Adrenal gland (tissue), 12 donors: ENCODE data around the gene RAB29. TPM values are rescaled to one million over a fixed set of nuclear protein-coding genes. Genes with fewer than 3 reads are reported as not detected.

Experiments used
- DNase-seq, 7 donors: peaks; one replicate each; pipeline ENCODE4 v3.0.0-alpha.2; 2019 to 2020
- H3K27ac ChIP-seq, 5 donors: fragments of 200-600 bp; sonication (generic) in 4 of 5; 1 replicate in 3 of 5; 2 replicates in 2 of 5; pipeline versions ENCODE4 v1.5.1 to v1.8.0; 2016 to 2020; ENCODE audit warnings: mild to moderate bottlenecking in 1 of 5
- H3K27me3 ChIP-seq: fragments of 200-600 bp; 2 replicates; pipeline ENCODE4 v1.8.0; 2021
- H3K36me3 ChIP-seq, 2 donors: fragments of 200-600 bp; replicated peaks in 1 of 2; 1 replicate in 1 of 2; 2 replicates in 1 of 2; pipeline versions ENCODE4 v1.5.1 to v1.8.0; 2018 to 2022
- H3K4me1 ChIP-seq, 2 donors: fragments of 200-600 bp; replicated peaks in 1 of 2; 1 replicate in 1 of 2; 2 replicates in 1 of 2; pipeline versions ENCODE4 v1.5.1 to v1.8.0; 2018 to 2021
- H3K4me3 ChIP-seq, 4 donors: fragments of 200-600 bp; sonication (generic) in 3 of 4; one replicate each; pipeline ENCODE4 v1.5.1; 2016 to 2018
- H3K9me3 ChIP-seq, 3 donors: fragments of 200-600 bp; sonication (generic) in 1 of 3; replicated peaks in 1 of 3; 1 replicate in 2 of 3; 2 replicates in 1 of 3; pipeline versions ENCODE4 v1.5.1 to v1.8.0; 2016 to 2021
- POLR2A ChIP-seq, 2 donors: fragments of 450-650 bp; IDR thresholded peaks; one replicate each; pipeline ENCODE4 v1.6.1; 2017; ENCODE audit warnings: antibody characterized with exemption in 2 of 2, mild to moderate bottlenecking in 2 of 2, moderate library complexity in 1 of 2
- WGBS, 4 donors: extraction: QIAGEN DNeasy Blood & Tissue Kit in 2 of 4; methylation state at CpG; one replicate each; pipeline versions ENCODE4 v1.1.5 to v1.1.7; 2013 to 2017; 5-methylcytosine and 5-hydroxymethylcytosine counted together
- intact Hi-C, 2 donors: fragments of 100-400 bp; cut with DNase I; formaldehyde crosslinking; loops; one replicate each; pipeline versions ENCODE4 v1.14.1 to v1.15.0; 2022 to 2023
- polyA plus RNA-seq, 3 donors: library from polyadenylated mRNA; stranded (reverse); fragments of 200-250 nt in 2 of 3; fragments of 350-450 nt in 1 of 3; fragmentation: Illumina TruSeq in 1 of 3; extraction: RNeasy Lipid Tissue Mini Kit (QIAGEN cat#74804) in 1 of 3; gene quantifications; one replicate each; pipeline ENCODE4 v1.2.3, GENCODE V29; 2013 to 2014
- total RNA-seq, 9 donors: library from RNA; depleted of rRNA in 4 of 9; stranded (reverse); fragments of >200 nt in 4 of 9; fragments of 120-200 nt in 1 of 9; fragmentation: NEBNext Ultra II Directional in 1 of 9; extraction: Animal tissue kit (Norgen Biotek cat#: 25700) in 1 of 9; gene quantifications; one replicate each; pipeline versions ENCODE4 v1.1.0 to v1.2.4, GENCODE V29; 2013 to 2023
- TF ChIP-seq, protein P1 (sequence below), 6 experiments: fragments of 450-650 bp in 4 of 6; fragments of 200-600 bp in 2 of 6; sonication (generic) in 1 of 6; IDR thresholded peaks; 1 replicate in 5 of 6; 2 replicates in 1 of 6; pipeline versions ENCODE4 v1.5.1 to v1.8.0; 2016 to 2021; ENCODE audit warnings: antibody characterized with exemption in 6 of 6, mild to moderate bottlenecking in 2 of 6, moderate library complexity in 1 of 6
- donor health status: healthy with polysubstance abuse.
- donor health status: Bipolar disorder and iron deficiency.
- donor health status: DM: yes; HTN: yes; CAD: no.
- donor health status: DM: no; HTN: no; CAD: no.
- donor health status: DM: no; HTN: no; CAD: no.
- donor health status: DM: yes; HTN: yes; CAD: no.

RAB29 gene
- total and polyA plus RNA-seq, 12 donors: 4.2 to 52.2 (median 24.7) TPM

DNA sequence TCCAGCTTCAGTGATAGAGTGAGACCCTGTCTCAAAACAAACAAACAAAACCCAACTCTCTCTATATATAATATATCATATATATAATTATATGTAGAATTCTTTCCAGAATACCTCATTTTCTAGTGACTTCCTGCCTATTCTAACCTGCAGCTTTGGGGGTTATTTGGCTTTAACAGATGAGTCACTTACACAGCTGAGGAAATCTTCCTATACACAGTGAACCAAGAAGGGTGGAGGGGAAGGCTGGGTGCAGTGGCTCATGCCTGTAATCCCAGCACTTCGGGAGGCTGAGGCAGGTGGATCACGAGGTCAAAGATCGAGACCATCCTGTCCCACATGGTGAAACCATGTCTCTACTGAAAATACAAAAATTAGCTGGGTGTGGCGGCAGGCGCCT lies 9.2 kb downstream of the RAB29 start:
- no peaks in the 10 kb centered on the region for H3K4me1 ChIP-seq
- no peak overlapping the region for H3K27ac ChIP-seq
- WGBS, 4 donors: 64 to 68% (median 66%) methylated on average over 5 of the region's 5 CpGs
- no peak for DNase-seq
- H3K27me3 ChIP-seq: no peaks in the 10 kb centered on the region
- no peak for TF ChIP-seq POLR2A (IDR thresholded peaks at IDR 0.05)
- TF ChIP-seq, protein P1, sequence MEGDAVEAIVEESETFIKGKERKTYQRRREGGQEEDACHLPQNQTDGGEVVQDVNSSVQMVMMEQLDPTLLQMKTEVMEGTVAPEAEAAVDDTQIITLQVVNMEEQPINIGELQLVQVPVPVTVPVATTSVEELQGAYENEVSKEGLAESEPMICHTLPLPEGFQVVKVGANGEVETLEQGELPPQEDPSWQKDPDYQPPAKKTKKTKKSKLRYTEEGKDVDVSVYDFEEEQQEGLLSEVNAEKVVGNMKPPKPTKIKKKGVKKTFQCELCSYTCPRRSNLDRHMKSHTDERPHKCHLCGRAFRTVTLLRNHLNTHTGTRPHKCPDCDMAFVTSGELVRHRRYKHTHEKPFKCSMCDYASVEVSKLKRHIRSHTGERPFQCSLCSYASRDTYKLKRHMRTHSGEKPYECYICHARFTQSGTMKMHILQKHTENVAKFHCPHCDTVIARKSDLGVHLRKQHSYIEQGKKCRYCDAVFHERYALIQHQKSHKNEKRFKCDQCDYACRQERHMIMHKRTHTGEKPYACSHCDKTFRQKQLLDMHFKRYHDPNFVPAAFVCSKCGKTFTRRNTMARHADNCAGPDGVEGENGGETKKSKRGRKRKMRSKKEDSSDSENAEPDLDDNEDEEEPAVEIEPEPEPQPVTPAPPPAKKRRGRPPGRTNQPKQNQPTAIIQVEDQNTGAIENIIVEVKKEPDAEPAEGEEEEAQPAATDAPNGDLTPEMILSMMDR (IDR thresholded peaks at IDR 0.05): no peak
- intact Hi-C loops: no loop called here
- H3K36me3 ChIP-seq: peaks cover 0 to 5% of the 10 kb centered on the region in 2 donors
- H3K9me3 ChIP-seq: no peaks in the 10 kb centered on the region
- no peak overlapping the region for H3K4me3 ChIP-seq

DNA sequence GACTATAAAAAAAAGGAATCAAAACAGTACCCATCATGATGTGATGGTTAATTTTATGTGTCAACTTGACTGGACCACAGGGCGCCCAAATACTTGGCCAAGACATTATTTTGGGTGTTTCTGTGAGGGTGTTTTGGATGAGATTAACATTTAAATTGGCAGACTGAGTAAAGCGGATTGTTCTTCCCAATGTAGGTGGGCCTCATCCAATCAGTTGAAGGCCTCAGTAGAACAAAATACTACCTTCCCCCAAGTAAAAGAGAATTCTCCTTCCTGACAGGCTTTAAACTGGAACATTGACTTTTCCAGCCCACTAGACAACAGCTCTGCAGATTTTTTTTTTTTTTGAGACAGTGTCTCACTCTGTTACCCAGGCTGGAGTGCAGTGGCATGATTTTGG lies 10.7 kb downstream of the RAB29 start:
- DNase-seq: no peak
- Histone ChIP-seq H3K9me3 (no peaks in the 10 kb centered on the region), H3K4me3 (no peak overlapping the region), H3K27ac (no peak overlapping the region), H3K36me3 (no peaks in the 10 kb centered on the region), H3K27me3 (no peaks in the 10 kb centered on the region), H3K4me1 (no peaks in the 10 kb centered on the region)
- intact Hi-C loops: no loop called here
- 93 to 97% (median 95%) methylated on average over 2 of the region's 2 CpGs for WGBS, 4 donors
- TF ChIP-seq POLR2A (IDR thresholded peaks at IDR 0.05): no peak
- TF ChIP-seq, protein P1 (IDR thresholded peaks at IDR 0.05): no peak

DNA sequence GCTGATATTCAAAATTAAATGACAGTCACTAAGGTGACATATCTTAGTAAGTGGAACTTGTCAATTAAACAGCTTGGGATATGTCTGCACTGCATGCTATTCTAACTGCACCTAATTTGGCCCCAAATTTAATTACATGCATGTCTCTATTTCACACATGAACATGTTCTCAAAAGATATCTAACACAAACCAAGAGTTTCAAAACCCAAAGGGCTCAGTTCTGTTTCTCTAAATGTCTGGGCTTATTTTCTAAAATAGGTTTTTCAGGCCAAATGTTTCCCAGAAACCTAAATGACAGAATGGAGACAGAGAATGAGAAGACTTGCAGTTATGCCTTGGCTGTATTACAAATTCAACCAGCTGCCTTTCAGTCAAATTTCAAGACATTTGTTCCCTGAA lies 11.3 kb downstream of the RAB29 start:
- Histone ChIP-seq H3K9me3 (no peaks in the 10 kb centered on the region), H3K27ac (no peak overlapping the region), H3K27me3 (no peaks in the 10 kb centered on the region), H3K36me3 (no peaks in the 10 kb centered on the region), H3K4me3 (no peak overlapping the region), H3K4me1 (no peaks in the 10 kb centered on the region)
- no peak for DNase-seq
- intact Hi-C loops: no loop called here
- no peak for TF ChIP-seq POLR2A (IDR thresholded peaks at IDR 0.05)
- TF ChIP-seq, protein P1 (IDR thresholded peaks at IDR 0.05): no peak

DNA sequence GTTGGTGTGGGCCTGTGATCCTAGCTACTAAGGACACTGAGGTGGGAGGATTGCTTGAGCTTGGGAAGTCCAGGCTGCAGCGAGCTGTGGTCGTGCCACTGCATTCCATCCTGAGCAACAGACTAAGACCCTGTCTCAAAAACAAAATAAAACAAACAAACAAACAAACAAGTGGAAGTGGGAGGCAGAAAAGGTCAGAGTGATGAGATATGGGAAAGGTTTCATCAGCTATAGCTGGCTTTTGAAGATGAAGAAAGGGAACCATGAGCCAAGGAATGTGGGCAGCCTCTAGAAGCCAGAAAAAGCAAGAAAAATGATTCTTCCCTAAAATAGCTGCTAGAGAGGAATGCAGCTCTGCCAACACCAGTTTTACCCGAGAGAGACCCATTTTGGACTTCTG lies 14.7 kb downstream of the RAB29 start:
- H3K27ac ChIP-seq: no peak overlapping the region
- H3K4me3 ChIP-seq: no peak overlapping the region
- intact Hi-C loops: no loop called here
- no peaks in the 10 kb centered on the region for H3K36me3 ChIP-seq
- TF ChIP-seq POLR2A (IDR thresholded peaks at IDR 0.05): no peak
- TF ChIP-seq, protein P1 (IDR thresholded peaks at IDR 0.05): no peak
- H3K9me3 ChIP-seq: no peaks in the 10 kb centered on the region
- H3K4me1 ChIP-seq: no peaks in the 10 kb centered on the region
- H3K27me3 ChIP-seq: no peaks in the 10 kb centered on the region
- WGBS, 4 donors: 82 to 90% (median 85%) methylated on average over 3 of the region's 3 CpGs
- DNase-seq: no peak
